D721Med (cell line): Measurements from ENCODE around the gene VPS45.

ENCODE experiments used
- DNase-seq: peaks from one replicate; pipeline ENCODE4 v3.0.0; 2011; ENCODE audit warnings: low spot score; ENCODE audit not compliant: insufficient read length
- FAIRE-seq: peaks from 2 replicates; lab custom pipeline; 2011; peaks lifted over from hg19 to GRCh38; lab: Jason Lieb, UNC
- TF ChIP-seq, protein P1 (sequence below): IDR thresholded peaks from 2 replicates; pipeline ENCODE4 v1.5.1; 2012; ENCODE audit warnings: mild to moderate bottlenecking, control low read depth; ENCODE audit not compliant: insufficient read depth; ENCODE audit errors: missing control alignments

Gene VPS45

DNA sequence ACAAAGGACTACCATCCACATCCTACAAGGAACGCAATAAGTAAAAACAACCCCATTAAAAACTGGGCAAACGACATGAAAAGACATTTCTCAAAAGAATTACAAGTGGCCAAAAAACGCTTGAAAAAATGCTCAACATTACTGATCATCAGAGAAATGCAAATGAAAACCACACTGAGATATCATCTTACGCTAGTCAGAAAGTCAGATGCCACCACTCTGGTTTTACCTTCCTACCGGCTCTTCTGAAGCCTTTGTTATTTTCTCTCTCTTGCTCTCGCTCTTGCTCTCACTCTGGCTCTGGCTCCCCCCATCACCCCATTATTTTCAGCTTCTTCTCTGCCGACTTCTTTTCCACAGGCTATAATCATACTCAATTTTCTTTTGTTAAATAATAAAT, 38.8 kb downstream of the VPS45 start:
- TF ChIP-seq, protein P1, sequence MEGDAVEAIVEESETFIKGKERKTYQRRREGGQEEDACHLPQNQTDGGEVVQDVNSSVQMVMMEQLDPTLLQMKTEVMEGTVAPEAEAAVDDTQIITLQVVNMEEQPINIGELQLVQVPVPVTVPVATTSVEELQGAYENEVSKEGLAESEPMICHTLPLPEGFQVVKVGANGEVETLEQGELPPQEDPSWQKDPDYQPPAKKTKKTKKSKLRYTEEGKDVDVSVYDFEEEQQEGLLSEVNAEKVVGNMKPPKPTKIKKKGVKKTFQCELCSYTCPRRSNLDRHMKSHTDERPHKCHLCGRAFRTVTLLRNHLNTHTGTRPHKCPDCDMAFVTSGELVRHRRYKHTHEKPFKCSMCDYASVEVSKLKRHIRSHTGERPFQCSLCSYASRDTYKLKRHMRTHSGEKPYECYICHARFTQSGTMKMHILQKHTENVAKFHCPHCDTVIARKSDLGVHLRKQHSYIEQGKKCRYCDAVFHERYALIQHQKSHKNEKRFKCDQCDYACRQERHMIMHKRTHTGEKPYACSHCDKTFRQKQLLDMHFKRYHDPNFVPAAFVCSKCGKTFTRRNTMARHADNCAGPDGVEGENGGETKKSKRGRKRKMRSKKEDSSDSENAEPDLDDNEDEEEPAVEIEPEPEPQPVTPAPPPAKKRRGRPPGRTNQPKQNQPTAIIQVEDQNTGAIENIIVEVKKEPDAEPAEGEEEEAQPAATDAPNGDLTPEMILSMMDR: no peak
- DNase-seq (no peak), FAIRE-seq (no peak)

DNA sequence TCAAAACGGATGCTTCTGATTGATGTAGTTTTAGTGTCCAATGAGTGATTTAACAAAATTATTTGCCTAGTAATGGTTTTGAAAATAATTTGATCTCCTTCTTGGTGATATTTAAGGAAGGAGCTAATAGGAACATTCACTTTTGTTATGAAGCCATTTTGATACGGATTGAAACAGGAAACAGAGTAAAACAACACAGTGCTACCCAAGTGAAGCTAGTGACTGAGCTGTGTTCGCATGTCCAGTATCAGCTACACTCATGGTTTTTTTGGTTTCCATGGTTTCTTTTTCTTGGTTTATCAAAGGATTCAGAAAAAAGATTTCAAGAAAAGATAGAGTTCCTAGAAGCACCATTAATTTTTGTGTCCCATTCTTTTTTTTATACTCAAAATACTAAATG, 42.0 kb downstream of the VPS45 start:
- no peak for DNase-seq
- peak; percentile 58 for FAIRE-seq
- TF ChIP-seq, protein P1: no peak

DNA sequence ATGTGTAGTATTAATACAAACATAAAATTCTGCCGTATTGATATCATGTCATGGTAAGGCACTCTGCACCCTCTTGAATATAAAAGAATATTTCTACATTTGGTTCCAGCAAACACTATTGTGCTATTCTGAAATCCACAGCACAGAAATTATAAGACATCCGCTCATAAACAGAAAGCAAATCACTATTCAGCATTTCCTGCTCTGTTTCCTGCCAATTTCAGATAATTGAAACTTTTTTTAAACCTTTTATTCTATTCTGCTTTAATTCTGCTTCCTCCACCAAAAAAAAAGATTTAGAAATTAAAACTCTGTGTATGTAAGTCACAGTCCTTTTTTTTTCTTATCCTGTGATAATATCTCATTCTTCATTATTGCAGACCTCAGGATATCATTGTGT, 42.5 kb downstream of the VPS45 start:
- TF ChIP-seq, protein P1: no peak

DNA sequence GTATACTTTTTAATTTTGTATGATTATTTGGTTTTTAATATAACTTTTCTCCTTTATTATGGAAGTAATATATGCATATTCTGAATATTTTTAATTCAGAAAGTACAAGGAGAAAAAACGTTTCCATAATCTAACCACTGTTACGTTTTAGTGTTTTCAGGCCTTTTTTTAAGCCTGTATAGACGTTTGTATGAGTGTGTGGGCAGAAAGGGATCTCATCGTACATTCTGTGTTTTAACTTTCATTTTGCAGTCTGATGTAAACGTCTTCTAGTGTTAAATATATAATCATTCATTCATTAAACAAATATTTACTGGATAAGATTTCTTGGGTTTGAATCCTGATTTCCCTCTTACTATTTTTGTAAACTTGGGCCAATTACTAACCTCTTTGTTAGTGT, 44.1 kb downstream of the VPS45 start:
- FAIRE-seq: no peak
- TF ChIP-seq, protein P1: no peak
- DNase-seq: no peak

More for the DNA sequence above, 42.5 kb downstream of the VPS45 start:
- DNase-seq (no peak), FAIRE-seq (no peak)

DNA sequence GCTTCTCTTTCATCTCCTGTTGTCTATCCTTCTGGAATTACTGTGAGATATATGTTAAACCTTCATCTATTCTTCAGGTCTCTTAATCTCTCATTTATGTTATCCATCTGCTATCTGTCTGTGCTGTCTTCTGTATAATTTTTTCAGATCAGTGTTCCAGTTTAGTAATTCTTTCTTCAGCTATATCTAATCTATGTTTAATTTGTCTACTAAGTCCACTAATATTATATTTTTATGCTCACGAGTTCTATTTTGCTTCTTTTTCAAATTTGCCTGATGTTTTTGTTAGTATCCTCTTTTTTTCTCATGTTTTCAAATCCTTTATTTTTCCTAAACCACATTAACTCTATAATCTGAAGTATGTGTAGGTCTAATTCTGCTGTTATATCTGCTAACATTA, 47.5 kb downstream of the VPS45 start:
- TF ChIP-seq, protein P1: no peak
- DNase-seq: no peak

DNA sequence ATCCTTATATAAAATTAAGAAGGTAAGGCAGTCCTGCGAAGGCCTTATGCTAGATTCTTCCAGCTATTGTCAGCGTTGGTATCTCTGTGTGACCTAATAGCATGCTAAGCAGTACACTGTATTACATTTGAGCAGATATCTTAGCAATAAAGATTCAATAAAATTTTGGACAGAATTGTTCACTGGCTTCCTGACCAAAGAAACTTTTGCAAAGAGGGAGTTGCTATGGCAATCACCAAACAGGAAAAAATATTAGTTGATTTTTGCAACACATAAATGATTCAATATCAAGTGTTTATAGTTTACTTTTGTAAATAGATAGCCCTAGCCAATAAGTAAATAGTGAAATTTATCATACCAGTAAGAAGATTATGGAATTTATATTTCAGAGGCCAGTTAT, 51.1 kb downstream of the VPS45 start:
- DNase-seq: no peak
- no peak for FAIRE-seq
- TF ChIP-seq, protein P1: no peak

More for the DNA sequence above, 47.5 kb downstream of the VPS45 start:
- no peak for FAIRE-seq

DNA sequence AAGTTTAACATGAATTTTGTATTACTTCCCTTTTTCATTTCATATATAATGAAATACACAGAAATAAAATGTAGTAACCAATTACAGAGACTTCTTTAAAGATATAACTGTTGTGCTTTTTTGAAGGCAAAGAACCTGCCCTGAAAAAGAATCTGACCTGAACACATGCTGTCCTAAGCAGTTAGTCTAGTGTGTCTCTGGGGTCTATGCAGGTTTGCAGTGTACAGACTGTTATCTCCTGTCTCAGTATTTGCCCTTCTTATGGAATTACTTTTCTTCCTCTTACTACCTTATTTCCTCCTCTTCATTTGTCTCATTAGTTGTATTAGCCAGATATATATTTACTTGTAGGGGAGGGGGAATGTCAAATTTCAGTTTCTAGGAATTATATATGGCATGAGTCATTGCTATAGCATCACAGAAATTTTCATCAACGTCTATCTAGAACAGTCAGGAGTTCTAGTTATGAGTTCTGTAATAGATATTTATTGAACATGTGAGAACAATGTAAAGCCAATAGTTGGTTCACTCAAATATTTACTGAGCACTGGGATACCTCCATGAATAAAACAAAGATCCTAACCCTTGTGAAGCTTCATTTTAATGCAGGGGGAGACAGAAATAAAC, 53.8 kb downstream of the VPS45 start:
- peak; percentile 16 for FAIRE-seq
- TF ChIP-seq, protein P1: no peak
- DNase-seq: no peak
